Measurements from ENCODE around the gene NUCB2. TPM values are rescaled to one million over a fixed set of nuclear protein-coding genes. Genes with fewer than 3 reads are reported as not detected.
A peak's percentile ranks its signal among the peaks of the same experiment; 100 is the strongest.
"Not testable (repeated sequence)": the region's sequence is repeated elsewhere in the genome, so short reads cannot be mapped to it uniquely, and the experiment has no call there.

The NUCB2 gene
- polyA plus RNA-seq (ENCODE audit: low read depth in 6 of 6): 10 to 100 TPM; 14.2 to 23.9 (median 20.7) TPM

DNA sequence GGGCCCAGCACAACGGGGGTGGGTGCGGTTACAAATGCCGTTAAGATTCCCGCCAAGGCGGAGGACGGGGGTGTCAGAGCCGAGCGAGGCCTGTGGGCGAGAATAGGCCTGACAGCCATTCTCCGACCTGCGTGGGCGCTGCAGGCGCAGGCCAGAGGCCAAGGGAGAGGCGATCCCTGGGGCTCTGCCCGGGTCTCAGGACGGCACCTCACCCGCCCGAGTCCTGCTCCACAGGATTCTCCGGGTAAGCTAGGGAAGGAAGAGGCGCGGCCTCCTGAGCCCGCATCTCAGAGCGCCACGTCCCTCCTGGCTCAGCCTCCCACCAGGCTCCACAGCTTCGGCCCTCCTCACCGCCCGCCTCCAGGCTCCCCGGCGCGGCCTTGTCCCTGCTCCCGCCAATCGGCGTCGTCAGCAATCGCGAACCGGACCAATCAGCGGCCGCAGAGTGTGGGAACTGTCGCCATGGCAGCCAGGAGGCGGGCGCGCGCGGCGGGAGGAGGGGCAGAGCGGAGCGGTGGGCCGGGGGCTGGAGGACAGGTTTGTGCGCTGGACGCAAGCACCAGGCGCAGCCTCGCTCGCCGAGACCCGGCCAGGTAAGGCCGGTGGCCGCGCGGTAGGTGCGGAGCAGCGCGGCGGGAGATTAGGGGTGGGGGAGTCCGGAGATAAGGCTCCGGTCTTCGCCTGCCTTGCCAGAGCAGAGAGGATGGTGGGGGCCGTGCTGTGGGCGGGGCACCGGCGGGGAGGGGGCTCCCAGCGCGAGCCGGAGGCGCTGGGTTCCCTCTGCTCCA is at the start of gene NUCB2:
Gene NUCB2 (plus strand): TSS at position 504 of the 788 bp plus-strand sequence. CDS start 18,585 bp downstream, outside the sequence.
- Mint-ChIP-seq H3K4me3 (peak within 1 kb of the TSS; percentile 93 to 97 (median 96)), H3K27me3 (no peaks in the 10 kb centered on the region), H3K4me1 (peaks cover 7 to 23% (median 18%) of the 10 kb centered on the region in 3 donors), H3K27ac (peak within 1 kb of the TSS; percentile 80 to 95 (median 94)), H3K36me3 (no peaks in the 10 kb centered on the region), H3K9me3 (no peaks in the 10 kb centered on the region)
- ATAC-seq (ENCODE audit: low read depth in 2 of 2) (peak; percentile 95 to 97), DNase-seq (peak; percentile 95)

DNA sequence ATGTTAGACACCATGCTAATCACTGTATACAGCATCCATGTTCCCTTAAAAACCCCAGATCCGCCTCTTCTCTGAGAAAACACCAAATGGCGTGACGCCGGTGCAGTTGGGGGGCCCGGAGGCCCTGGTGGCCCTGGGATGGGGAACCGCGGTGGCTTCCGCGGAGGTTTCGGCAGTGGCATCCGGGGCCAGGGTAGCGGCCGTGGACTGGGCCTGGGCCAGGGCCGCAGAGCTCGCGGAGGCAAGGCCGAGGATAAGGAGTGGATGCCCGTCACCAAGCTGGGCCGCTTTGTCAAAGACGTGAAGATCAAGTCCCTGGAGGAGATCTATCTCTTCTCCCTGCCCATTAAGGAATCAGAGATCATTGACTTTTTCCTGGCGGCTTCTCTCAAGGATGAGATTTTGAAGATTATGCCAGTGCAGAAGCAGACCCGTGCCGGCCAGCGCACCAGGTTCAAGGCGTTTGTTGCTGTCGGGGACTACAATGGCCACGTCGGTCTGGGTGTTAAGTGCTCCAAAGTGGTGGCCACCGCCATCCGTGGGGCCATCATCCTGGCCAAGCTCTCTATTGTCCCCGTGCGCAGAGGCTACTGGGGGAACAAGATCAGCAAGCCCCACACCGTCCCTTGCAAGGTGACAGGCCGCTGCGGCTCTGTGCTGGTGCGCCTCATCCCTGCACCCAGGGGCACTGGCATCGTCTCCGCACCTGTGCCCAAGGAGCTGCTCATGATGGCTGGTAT is 48.2 kb upstream of the NUCB2 start:
- H3K4me1 Mint-ChIP-seq: peaks cover 12 to 27% (median 23%) of the 10 kb centered on the region in 3 donors
- not testable (repeated sequence) for H3K27ac Mint-ChIP-seq; H3K27me3 Mint-ChIP-seq; DNase-seq; H3K4me3 Mint-ChIP-seq; ATAC-seq (ENCODE audit: low read depth in 2 of 2); H3K9me3 Mint-ChIP-seq; H3K36me3 Mint-ChIP-seq

DNA sequence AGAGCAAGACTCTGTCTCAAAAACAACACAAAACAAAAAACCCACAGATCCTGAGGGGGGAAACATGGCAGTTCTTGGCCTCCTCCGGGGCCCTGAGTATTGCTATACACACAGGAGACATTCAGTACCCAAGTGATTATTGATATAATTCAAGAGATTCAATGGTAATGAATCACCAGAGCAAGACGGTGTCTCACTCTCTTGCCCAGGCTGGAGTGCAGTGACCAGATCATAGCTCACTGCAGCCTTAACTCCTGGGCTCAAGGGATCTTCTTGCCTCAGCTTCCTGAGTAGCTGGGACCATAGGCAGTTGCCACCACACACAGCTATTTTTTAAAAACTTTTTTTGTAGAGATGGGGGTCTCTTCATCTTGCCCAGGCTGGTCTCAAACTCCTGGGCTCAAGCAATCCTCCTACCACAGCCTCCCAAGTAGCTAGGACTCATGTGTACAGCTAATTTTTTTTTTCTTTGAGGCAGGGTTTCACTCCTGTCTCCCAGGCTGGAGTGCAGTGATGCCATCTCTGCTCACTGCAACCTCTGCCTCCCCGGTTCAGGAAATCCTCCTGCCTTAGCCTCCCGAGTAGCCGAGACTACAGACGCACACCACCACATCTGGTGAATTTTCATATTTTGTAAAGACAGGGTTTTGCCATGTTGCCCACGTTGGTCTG is 46.9 kb upstream of the NUCB2 start:
- H3K4me3 Mint-ChIP-seq: peak overlapping the region in 2 of 8 donors; percentile 4 to 23
- no peak for DNase-seq
- no peaks in the 10 kb centered on the region for H3K27me3 Mint-ChIP-seq
- no peak overlapping the region for H3K27ac Mint-ChIP-seq
- peaks cover 12 to 27% (median 23%) of the 10 kb centered on the region in 3 donors for H3K4me1 Mint-ChIP-seq
- no peaks in the 10 kb centered on the region for H3K9me3 Mint-ChIP-seq
- no peak for ATAC-seq (ENCODE audit: low read depth in 2 of 2)
- no peaks in the 10 kb centered on the region for H3K36me3 Mint-ChIP-seq

DNA sequence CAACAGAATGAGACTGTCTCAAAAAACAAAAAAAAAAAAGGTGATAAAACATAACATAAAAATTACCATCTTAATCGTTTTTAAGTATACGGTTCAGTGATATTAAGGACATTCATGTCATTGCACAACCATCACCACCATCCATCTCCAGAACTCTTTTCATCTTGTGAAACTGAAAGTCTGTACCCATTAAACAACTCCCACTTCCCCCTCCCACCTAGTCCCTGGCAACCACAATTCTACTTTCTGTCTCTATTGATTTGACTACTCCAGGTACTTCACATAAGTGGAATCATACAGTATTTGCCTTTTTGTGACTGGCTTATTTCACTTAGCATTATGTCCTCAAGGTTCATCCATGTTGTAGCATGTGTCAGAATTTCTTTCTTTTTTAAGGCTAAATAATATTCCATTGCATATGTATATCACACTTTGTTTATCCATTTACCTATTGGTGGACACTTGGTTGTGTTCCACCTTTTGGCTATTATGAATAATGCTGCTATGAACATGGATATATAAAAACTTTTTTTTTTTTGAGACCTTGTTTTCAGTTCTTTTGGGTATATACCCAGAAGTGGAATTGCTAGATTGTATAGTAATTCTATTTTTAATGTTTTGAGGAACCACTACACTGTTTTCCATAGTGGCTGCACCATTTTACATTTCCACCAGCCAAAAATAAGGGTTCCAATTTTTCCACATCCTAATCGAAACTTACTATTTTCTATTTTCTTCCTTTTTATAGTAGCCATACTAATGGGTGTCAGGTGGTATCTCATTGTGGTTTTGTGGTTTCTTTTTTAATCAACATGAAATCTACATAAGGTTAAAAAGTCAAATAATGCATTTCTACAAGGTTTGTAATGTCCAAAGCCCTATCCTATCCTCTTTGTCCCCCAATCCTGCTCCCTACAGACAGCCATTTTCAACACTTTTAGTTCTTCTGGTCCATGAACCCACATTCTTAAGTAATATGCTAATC is 45.4 kb upstream of the NUCB2 start:
- H3K4me3 Mint-ChIP-seq: peak overlapping the region in 1 of 8 donors; percentile 3
- H3K9me3 Mint-ChIP-seq: no peaks in the 10 kb centered on the region
- H3K4me1 Mint-ChIP-seq: peaks cover 12 to 27% (median 23%) of the 10 kb centered on the region in 3 donors
- H3K27ac Mint-ChIP-seq: peak overlapping the region in 1 of 6 donors; percentile 71
- peak; percentile 91 to 96 for ATAC-seq (ENCODE audit: low read depth in 2 of 2)
- peak; percentile 33 for DNase-seq
- H3K36me3 Mint-ChIP-seq: no peaks in the 10 kb centered on the region
- no peaks in the 10 kb centered on the region for H3K27me3 Mint-ChIP-seq

DNA sequence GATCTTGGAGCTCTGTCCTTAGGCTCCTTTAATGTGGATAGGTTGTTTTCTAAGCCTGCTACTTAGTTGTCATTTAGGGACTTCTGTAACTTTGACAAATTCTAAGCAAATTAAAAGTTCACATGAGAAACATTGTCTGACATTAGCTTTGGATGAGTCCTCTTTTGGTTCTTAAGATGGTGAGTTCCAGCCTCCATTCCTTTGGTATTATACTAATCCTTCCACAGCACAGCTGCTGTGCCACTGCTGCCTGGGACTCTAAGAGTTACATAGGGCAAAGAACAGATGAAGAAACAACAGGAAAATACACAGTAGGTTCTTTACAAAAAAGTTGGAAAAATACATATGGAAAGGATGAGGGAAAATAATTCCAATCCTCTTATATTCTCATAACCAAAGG is 43.4 kb upstream of the NUCB2 start:
- Mint-ChIP-seq H3K4me3 (peak overlapping the region in 1 of 8 donors; percentile 73), H3K27me3 (peaks cover 0 to under 1% (median 0%) of the 10 kb centered on the region in 3 donors), H3K27ac (peak overlapping the region in 1 of 6 donors; percentile 36), H3K36me3 (no peaks in the 10 kb centered on the region), H3K4me1 (peaks cover 12 to 27% (median 23%) of the 10 kb centered on the region in 3 donors), H3K9me3 (no peaks in the 10 kb centered on the region)
- DNase-seq (no peak), ATAC-seq (ENCODE audit: low read depth in 2 of 2) (no peak)

DNA sequence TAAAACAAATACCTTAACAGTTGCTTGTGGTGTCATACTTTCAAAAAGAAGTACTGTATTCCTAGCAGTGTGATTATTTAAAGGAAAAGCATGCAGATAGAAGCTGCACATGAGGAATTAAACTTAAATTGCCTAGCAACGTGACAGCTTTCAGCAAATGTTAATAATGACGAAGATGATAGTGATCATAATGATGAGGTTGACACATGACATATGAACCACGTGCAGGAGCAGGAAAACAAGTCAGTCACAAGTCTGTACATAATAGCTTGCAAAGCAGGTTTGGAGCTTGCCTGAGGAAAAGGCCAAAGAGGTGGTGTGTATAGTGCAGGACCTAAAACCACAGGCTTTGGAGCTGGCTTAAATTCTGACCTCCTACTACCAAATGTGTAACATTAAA is 38.2 kb upstream of the NUCB2 start:
- ATAC-seq (ENCODE audit: low read depth in 2 of 2): no peak
- peaks cover 2 to 7% (median 5%) of the 10 kb centered on the region in 3 donors for H3K4me1 Mint-ChIP-seq
- H3K9me3 Mint-ChIP-seq: peaks cover 0 to 1% (median 0%) of the 10 kb centered on the region in 7 donors
- H3K36me3 Mint-ChIP-seq: no peaks in the 10 kb centered on the region
- no peak for DNase-seq
- no peak overlapping the region for H3K4me3 Mint-ChIP-seq
- H3K27ac Mint-ChIP-seq: peak overlapping the region in 1 of 6 donors; percentile 48
- peaks cover 5 to 18% (median 12%) of the 10 kb centered on the region in 3 donors for H3K27me3 Mint-ChIP-seq

DNA sequence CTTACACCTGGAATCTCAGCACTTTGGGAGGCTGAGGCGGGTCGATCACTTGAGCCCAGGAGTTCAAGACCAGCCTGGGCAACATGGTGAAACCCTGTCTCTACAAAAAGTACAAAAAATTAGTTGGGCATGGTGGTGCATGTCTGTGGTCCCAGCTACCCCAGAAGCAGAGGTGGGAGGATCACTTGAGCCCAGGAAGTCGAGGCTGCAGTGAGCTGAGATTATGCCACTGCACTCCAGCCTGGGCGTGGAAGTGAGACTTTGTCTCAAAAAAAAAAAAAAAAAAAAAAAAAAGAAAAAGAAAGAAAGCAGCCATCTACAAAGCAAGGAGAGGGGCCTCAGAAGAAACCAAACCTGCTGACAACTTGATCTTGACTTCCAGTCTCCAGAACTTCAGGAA is 36.6 kb upstream of the NUCB2 start:
- not testable (repeated sequence) for ATAC-seq (ENCODE audit: low read depth in 2 of 2); H3K36me3 Mint-ChIP-seq; DNase-seq; H3K4me1 Mint-ChIP-seq; H3K27ac Mint-ChIP-seq; H3K9me3 Mint-ChIP-seq; H3K4me3 Mint-ChIP-seq
- H3K27me3 Mint-ChIP-seq: peaks cover 5 to 18% (median 12%) of the 10 kb centered on the region in 3 donors

DNA sequence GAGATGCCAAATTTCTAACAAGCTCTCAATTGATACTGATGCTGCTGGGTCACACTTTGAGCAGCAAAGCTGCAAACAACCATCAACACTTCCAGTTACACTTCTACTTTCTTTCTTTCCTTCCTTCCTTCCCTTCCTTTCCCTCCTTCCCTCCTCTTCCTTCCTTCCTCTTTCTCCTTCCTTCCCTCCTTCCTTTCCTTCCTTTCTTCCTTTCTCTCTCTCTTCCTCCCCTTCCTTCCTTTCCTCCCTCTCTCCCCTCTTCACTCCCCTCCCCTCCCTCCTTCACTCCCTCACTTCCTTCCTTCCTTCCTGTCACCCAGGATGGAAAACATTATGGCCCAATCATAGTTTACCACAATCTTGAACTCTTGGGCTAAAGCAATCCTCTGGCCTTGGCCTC is 35.8 kb upstream of the NUCB2 start:
- no peak for ATAC-seq (ENCODE audit: low read depth in 2 of 2)
- Mint-ChIP-seq H3K36me3 (no peaks in the 10 kb centered on the region), H3K27ac (no peak overlapping the region), H3K4me1 (peaks cover 2 to 7% (median 5%) of the 10 kb centered on the region in 3 donors), H3K4me3 (no peak overlapping the region), H3K9me3 (peaks cover 0 to 1% (median 0%) of the 10 kb centered on the region in 7 donors), H3K27me3 (peaks cover 5 to 18% (median 12%) of the 10 kb centered on the region in 3 donors)
- no peak for DNase-seq

- H3K4me3 Mint-ChIP-seq, H3K4me1 Mint-ChIP-seq: not testable (repeated sequence)
Measured at GRCh38 chr11:17242954-17243353, 33.6 kb upstream of the NUCB2 start.

GRCh38 chr11:17244046-17244445 is 32.5 kb upstream of the NUCB2 start:
- Mint-ChIP-seq H3K27me3 (peaks cover 0 to 25% (median 12%) of the 10 kb centered on the region in 3 donors), H3K9me3 (peaks cover 0 to 1% (median 0%) of the 10 kb centered on the region in 7 donors), H3K4me1 (peaks cover 2 to 7% (median 5%) of the 10 kb centered on the region in 3 donors), H3K4me3 (no peak overlapping the region), H3K36me3 (no peaks in the 10 kb centered on the region), H3K27ac (no peak overlapping the region)
- ATAC-seq (ENCODE audit: low read depth in 2 of 2) (no peak), DNase-seq (no peak)

More at GRCh38 chr11:17242954-17243353, 33.6 kb upstream of the NUCB2 start:
- DNase-seq; H3K36me3 Mint-ChIP-seq; H3K27ac Mint-ChIP-seq; H3K9me3 Mint-ChIP-seq; ATAC-seq (ENCODE audit: low read depth in 2 of 2): not testable (repeated sequence)
- peaks cover 5 to 26% (median 12%) of the 10 kb centered on the region in 3 donors for H3K27me3 Mint-ChIP-seq

- H3K4me3 Mint-ChIP-seq: no peak overlapping the region
- DNase-seq: no peak
- H3K27ac Mint-ChIP-seq: no peak overlapping the region
- H3K9me3 Mint-ChIP-seq: peaks cover 0 to 4% (median 0%) of the 10 kb centered on the region in 7 donors
- no peak for ATAC-seq (ENCODE audit: low read depth in 2 of 2)
- peaks cover 0 to 4% of the 10 kb centered on the region in 2 donors for H3K36me3 Mint-ChIP-seq
- H3K27me3 Mint-ChIP-seq: peaks cover 0 to 15% (median 5%) of the 10 kb centered on the region in 3 donors
- H3K4me1 Mint-ChIP-seq: no peaks in the 10 kb centered on the region
Measured at GRCh38 chr11:17250561-17251350, 25.8 kb upstream of the NUCB2 start.
